Astrocyte of the cerebellum (primary cell): ENCODE measurements around the gene SLC35G3.

Experiments
- DNase-seq: peaks from one replicate; pipeline ENCODE4 v3.0.0-alpha.2; 2011; ENCODE audit warnings: low read depth
- H3K4me3 ChIP-seq: 2 replicates; pipeline ENCODE4 v1.5.1; 2011; ENCODE audit warnings: mild to moderate bottlenecking, low read depth, low read length, moderate library complexity
- CTCF ChIP-seq: IDR thresholded peaks from 2 replicates; pipeline ENCODE4 v1.5.1; 2012; ENCODE audit warnings: low read length, low read depth, moderate library complexity, mild to moderate bottlenecking; ENCODE audit errors: missing control alignments
- in situ Hi-C: cut with HindIII; loops from 2 replicates; pipeline ENCODE4 v1.10.0; 2017; ENCODE audit warnings: low sequenced_read_pairs

The SLC35G3 gene

GRCh38 chr17:35169835-35170363 is 24.3 kb downstream of the SLC35G3 start:
- DNase-seq = no peak
- no peak overlapping the region for H3K4me3 ChIP-seq
- TF ChIP-seq CTCF = no peak
- in situ Hi-C loops = no loop called here

GRCh38 chr17:35167666-35168065 is 26.5 kb downstream of the SLC35G3 start:
- DNase-seq = no peak
- TF ChIP-seq CTCF = no peak
- H3K4me3 ChIP-seq = no peak overlapping the region
- in situ Hi-C loops = no loop called here

GRCh38 chr17:35167046-35167445 is 27.1 kb downstream of the SLC35G3 start:
- DNase-seq = no peak
- no peak overlapping the region for H3K4me3 ChIP-seq
- TF ChIP-seq CTCF = no peak
- in situ Hi-C loops = no loop called here

- in situ Hi-C loops = no loop called here
- no peak overlapping the region for H3K4me3 ChIP-seq
- DNase-seq = no peak
- no peak for TF ChIP-seq CTCF
Observed at GRCh38 chr17:35166526-35166925, 27.7 kb downstream of the SLC35G3 start.

GRCh38 chr17:35164716-35165115 is 29.5 kb downstream of the SLC35G3 start:
- no peak for DNase-seq
- TF ChIP-seq CTCF = no peak
- in situ Hi-C loops = no loop called here
- H3K4me3 ChIP-seq = no peak overlapping the region

GRCh38 chr17:35163886-35164285 is 30.3 kb downstream of the SLC35G3 start:
- no peak overlapping the region for H3K4me3 ChIP-seq
- no peak for DNase-seq
- in situ Hi-C loops = no loop called here
- no peak for TF ChIP-seq CTCF

GRCh38 chr17:35162755-35163154 is 31.4 kb downstream of the SLC35G3 start:
- no peak overlapping the region for H3K4me3 ChIP-seq
- no peak for DNase-seq
- TF ChIP-seq CTCF = no peak
- in situ Hi-C loops = no loop called here
